ENCODE data around the gene RDM1.

- no peak for TF ChIP-seq ZNF274 (IDR thresholded peaks at IDR 0.05; ENCODE audit: low read depth, low read length)
- TF ChIP-seq POLR2A (IDR thresholded peaks at IDR 0.05; ENCODE audit: borderline replicate concordance, extremely low read depth, insufficient read depth, insufficient read length) = no peak
Measured at GRCh38 chr17:35932586-35932985, 2.0 kb upstream of the RDM1 start.
